Liver (tissue), 9 donors: ENCODE measurements around the gene LKAAEAR1. TPM values are rescaled to one million over a fixed set of nuclear protein-coding genes. Genes with fewer than 3 reads are reported as not detected.

Source experiments
- DNase-seq: peaks from one replicate; pipeline ENCODE4 v3.0.0-alpha.2; 2017; ENCODE audit warnings: low spot score
- H3K27ac ChIP-seq, 2 donors: one replicate each; pipeline ENCODE4 v1.7.0; 2013; ENCODE audit warnings: inconsistent platforms in 2 of 2, low read length in 2 of 2, control low read depth in 1 of 2, low read depth in 1 of 2, mild to moderate bottlenecking in 1 of 2
- H3K27me3 ChIP-seq, 4 donors: one replicate each; pipeline versions ENCODE4 v1.6.1 to v1.7.0; 2013; ENCODE audit warnings: low read length in 3 of 4, inconsistent platforms in 1 of 4, mild to moderate bottlenecking in 1 of 4, moderate library complexity in 1 of 4; ENCODE audit not compliant: control insufficient read depth in 4 of 4, insufficient read depth in 4 of 4
- H3K36me3 ChIP-seq, 4 donors: one replicate each; pipeline versions ENCODE4 v1.6.1 to v1.7.0; 2013; ENCODE audit warnings: low read length in 3 of 4, mild to moderate bottlenecking in 3 of 4, low read depth in 1 of 4, moderate library complexity in 1 of 4; ENCODE audit not compliant: control insufficient read depth in 4 of 4, insufficient read depth in 3 of 4
- H3K4me1 ChIP-seq, 4 donors: one replicate each; pipeline versions ENCODE4 v1.6.1 to v1.7.0; 2013; ENCODE audit warnings: low read length in 3 of 4, mild to moderate bottlenecking in 3 of 4, moderate library complexity in 1 of 4; ENCODE audit not compliant: control insufficient read depth in 4 of 4, insufficient read depth in 4 of 4
- H3K4me3 ChIP-seq, 3 donors: one replicate each; pipeline versions ENCODE4 v1.6.1 to v1.7.0; 2013; ENCODE audit warnings: low read length in 3 of 3, control low read depth in 1 of 3, low read depth in 1 of 3, mild to moderate bottlenecking in 1 of 3
- H3K9ac ChIP-seq, 2 donors: one replicate each; pipeline ENCODE4 v1.7.0; 2013; ENCODE audit warnings: low read length in 2 of 2, mild to moderate bottlenecking in 2 of 2, moderate library complexity in 2 of 2, control low read depth in 1 of 2, low read depth in 1 of 2
- H3K9me3 ChIP-seq, 4 donors: one replicate each; pipeline versions ENCODE4 v1.6.1 to v1.7.0; 2013; ENCODE audit warnings: low read length in 3 of 4; ENCODE audit not compliant: control insufficient read depth in 4 of 4
- ATF3 ChIP-seq: IDR thresholded peaks from 2 replicates; pipeline ENCODE4 v1.6.1; 2016; ENCODE audit warnings: antibody characterized with exemption
- EGR1 ChIP-seq, 2 donors: IDR thresholded peaks; 2 replicates each; pipeline ENCODE4 v1.6.1; 2016 to 2018; ENCODE audit warnings: antibody characterized with exemption in 2 of 2, low read depth in 2 of 2
- FOXA1 ChIP-seq: IDR thresholded peaks from 2 replicates; pipeline ENCODE4 v1.6.1; 2016; ENCODE audit warnings: antibody characterized with exemption
- FOXA2 ChIP-seq: IDR thresholded peaks from 2 replicates; pipeline ENCODE4 v1.6.1; 2016; ENCODE audit warnings: antibody characterized with exemption
- GABPA ChIP-seq, 2 donors: IDR thresholded peaks in 1 of 2; conservative IDR thresholded peaks in 1 of 2; 2 replicates each; pipeline ENCODE4 v1.6.1; 2016; ENCODE audit warnings: antibody characterized with exemption in 2 of 2, mild to moderate bottlenecking in 1 of 2, moderate library complexity in 1 of 2
- HNF4A ChIP-seq, 2 donors: conservative IDR thresholded peaks; 2 replicates each; pipeline ENCODE4 v1.6.1; 2016; ENCODE audit warnings: antibody characterized with exemption in 2 of 2, mild to moderate bottlenecking in 2 of 2
- HNF4G ChIP-seq: IDR thresholded peaks from 2 replicates; pipeline ENCODE4 v1.6.1; 2016; ENCODE audit warnings: antibody characterized with exemption
- JUND ChIP-seq, 2 donors: IDR thresholded peaks; 2 replicates each; pipeline ENCODE4 v1.6.1; 2016; ENCODE audit warnings: antibody characterized with exemption in 2 of 2
- MAX ChIP-seq: IDR thresholded peaks from 2 replicates; pipeline ENCODE4 v1.6.1; 2016; ENCODE audit warnings: antibody characterized with exemption
- NR2F2 ChIP-seq: IDR thresholded peaks from 2 replicates; pipeline ENCODE4 v1.6.1; 2016; ENCODE audit warnings: antibody characterized with exemption
- RAD21 ChIP-seq, 2 donors: IDR thresholded peaks; 2 replicates each; pipeline ENCODE4 v1.6.1; 2016; ENCODE audit warnings: antibody characterized with exemption in 2 of 2, mild to moderate bottlenecking in 2 of 2
- REST ChIP-seq: IDR thresholded peaks from 2 replicates; pipeline ENCODE4 v1.6.1; 2016; ENCODE audit warnings: antibody characterized with exemption, mild to moderate bottlenecking
- RXRA ChIP-seq, 2 donors: IDR thresholded peaks; 2 replicates each; pipeline ENCODE4 v1.6.1; 2017 to 2018; ENCODE audit warnings: antibody characterized with exemption in 2 of 2, mild to moderate bottlenecking in 1 of 2
- SP1 ChIP-seq: IDR thresholded peaks from 2 replicates; pipeline ENCODE4 v1.6.1; 2018; ENCODE audit warnings: antibody characterized with exemption, mild to moderate bottlenecking
- TAF1 ChIP-seq: conservative IDR thresholded peaks from 2 replicates; pipeline ENCODE4 v1.6.1; 2016; ENCODE audit warnings: antibody characterized with exemption, mild to moderate bottlenecking
- YY1 ChIP-seq: IDR thresholded peaks from 2 replicates; pipeline ENCODE4 v1.6.1; 2016; ENCODE audit warnings: antibody characterized with exemption, mild to moderate bottlenecking
- ZBTB33 ChIP-seq: IDR thresholded peaks from 2 replicates; pipeline ENCODE4 v1.6.1; 2016; ENCODE audit warnings: antibody characterized with exemption
- WGBS: extraction: QIAGEN DNeasy Blood & Tissue Kit; methylation state at CpG from one replicate; pipeline ENCODE4 v1.1.7; 2013; 5-methylcytosine and 5-hydroxymethylcytosine counted together
- polyA plus RNA-seq, 2 donors: library from polyadenylated mRNA; stranded (reverse) in 1 of 2; unstranded in 1 of 2; fragments of 200-250 nt in 1 of 2; fragments of >200 nt in 1 of 2; fragmentation: Nextera tagmentation in 1 of 2; extraction: Ambion mirVana in 1 of 2; gene quantifications; one replicate each; pipeline versions ENCODE4 v1.2.1 to v1.2.3, GENCODE V29; 2013 to 2015
- total RNA-seq, 2 donors: library from RNA; depleted of rRNA; stranded (reverse); fragments of >200 nt; gene quantifications; one replicate each; pipeline ENCODE4 v1.2.3, GENCODE V29; 2014
- donor health status: healthy.
- donor health status: healthy.
- donor health status: healthy.
- donor health status: healthy.
- donor health status: healthy.

LKAAEAR1 gene
- total and polyA plus RNA-seq, 4 donors: 0.08 TPM; not detected in 3

- H3K27ac ChIP-seq: no peak overlapping the region
- WGBS: 85% methylated on average over 12 of the region's 12 CpGs
- H3K4me1 ChIP-seq: peaks cover 24 to 51% (median 44%) of the 10 kb centered on the region in 4 donors
- no peaks in the 10 kb centered on the region for H3K9me3 ChIP-seq
- H3K4me3 ChIP-seq: no peak overlapping the region
- DNase-seq: no peak
- no peaks in the 10 kb centered on the region for H3K27me3 ChIP-seq
- H3K36me3 ChIP-seq: peaks cover 0 to 7% (median 0%) of the 10 kb centered on the region in 4 donors
- TF ChIP-seq FOXA2 (no peak), TAF1 (no peak), JUND (IDR thresholded peaks at IDR 0.05) (no peak), SP1 (no peak), ATF3 (no peak), REST (no peak), MAX (no peak), ZBTB33 (no peak), NR2F2 (no peak), GABPA (IDR thresholded peaks at IDR 0.05 in 1 of 2, conservative IDR thresholded peaks at IDR 0.05 in 1 of 2) (no peak), RAD21 (IDR thresholded peaks at IDR 0.05) (no peak), HNF4A (conservative IDR thresholded peaks at IDR 0.05) (no peak)
- no peak overlapping the region for H3K9ac ChIP-seq
These were observed 15.6 kb downstream of the LKAAEAR1 start for GRCh38 chr20:64068386-64069208.

GRCh38 chr20:64067733-64068307 lies 16.4 kb downstream of the LKAAEAR1 start:
- Histone ChIP-seq H3K27ac (no peak overlapping the region), H3K4me3 (no peak overlapping the region), H3K9me3 (no peaks in the 10 kb centered on the region), H3K9ac (no peak overlapping the region), H3K36me3 (peaks cover 0 to 6% (median 0%) of the 10 kb centered on the region in 4 donors), H3K4me1 (peaks cover 24 to 56% (median 47%) of the 10 kb centered on the region in 4 donors), H3K27me3 (no peaks in the 10 kb centered on the region)
- no peak for DNase-seq
- 84% methylated on average over 12 of the region's 12 CpGs for WGBS
- TF ChIP-seq RAD21 (IDR thresholded peaks at IDR 0.05) (no peak), TAF1 (no peak), MAX (no peak), HNF4A (conservative IDR thresholded peaks at IDR 0.05) (no peak), SP1 (no peak), YY1 (no peak), JUND (IDR thresholded peaks at IDR 0.05) (no peak), REST (no peak), ZBTB33 (no peak), EGR1 (IDR thresholded peaks at IDR 0.05; ENCODE audit: low read depth in 2 of 2) (no peak), RXRA (IDR thresholded peaks at IDR 0.05) (no peak), NR2F2 (no peak), HNF4G (no peak), GABPA (IDR thresholded peaks at IDR 0.05 in 1 of 2, conservative IDR thresholded peaks at IDR 0.05 in 1 of 2) (no peak), FOXA2 (no peak), FOXA1 (no peak)
